MM.1S (cell line): ENCODE data around the gene BID.

ENCODE experiments used
- DNase-seq: peaks from one replicate; pipeline ENCODE4 v3.0.0-alpha.2; 2015
- H2AFZ ChIP-seq: fragments of 300-600 bp; sonication (generic); 2 replicates; pipeline ENCODE4 v1.6.0; 2016; ENCODE audit warnings: antibody characterized with exemption, low read length
- H3F3A ChIP-seq: fragments of 300-600 bp; sonication (generic); 2 replicates; pipeline ENCODE4 v1.6.1; 2016; ENCODE audit warnings: mild to moderate bottlenecking, antibody characterized with exemption, low read length, moderate library complexity, mixed read lengths; ENCODE audit not compliant: insufficient read depth
- H3K27ac ChIP-seq: fragments of 300-600 bp; sonication (generic); 2 replicates; pipeline ENCODE4 v1.5.1; 2016; ENCODE audit warnings: mild to moderate bottlenecking, low read length
- H3K27me3 ChIP-seq: fragments of 300-600 bp; sonication (generic); replicated peaks from 2 replicates; pipeline ENCODE4 v1.6.0; 2016; ENCODE audit warnings: low read length; ENCODE audit not compliant: insufficient read depth
- H3K36me3 ChIP-seq: fragments of 300-600 bp; sonication (generic); replicated peaks from 2 replicates; pipeline ENCODE4 v1.6.1; 2016; ENCODE audit warnings: mild to moderate bottlenecking, low read length, mixed read lengths; ENCODE audit not compliant: insufficient read depth
- H3K4me1 ChIP-seq: fragments of 300-600 bp; sonication (generic); 2 replicates; pipeline ENCODE4 v1.6.1; 2016; ENCODE audit warnings: low read length, mixed read lengths
- H3K4me2 ChIP-seq: fragments of 300-600 bp; sonication (generic); 2 replicates; pipeline ENCODE4 v1.6.0; 2016; ENCODE audit warnings: low read depth, low read length
- H3K4me3 ChIP-seq: fragments of 300-600 bp; sonication (generic); 2 replicates; pipeline ENCODE4 v1.5.1; 2016; ENCODE audit warnings: low read length, mixed read lengths
- H3K79me2 ChIP-seq: fragments of 300-600 bp; sonication (generic); 2 replicates; pipeline ENCODE4 v1.6.1; 2016; ENCODE audit warnings: mixed run types, low read length, mixed read lengths
- H3K9ac ChIP-seq: fragments of 300-600 bp; sonication (generic); 2 replicates; pipeline ENCODE4 v1.6.1; 2016; ENCODE audit warnings: low read length, mixed read lengths
- H3K9me2 ChIP-seq: fragments of 300-600 bp; sonication (generic); replicated peaks from 2 replicates; pipeline ENCODE4 v1.6.1; 2016; ENCODE audit warnings: mild to moderate bottlenecking, low read length, mixed read lengths; ENCODE audit not compliant: insufficient read depth
- H3K9me3 ChIP-seq: fragments of 300-600 bp; sonication (generic); replicated peaks from 2 replicates; pipeline ENCODE4 v1.6.1; 2016; ENCODE audit warnings: mild to moderate bottlenecking, low read length, mixed read lengths; ENCODE audit not compliant: insufficient read depth
- H4K20me1 ChIP-seq: fragments of 300-600 bp; sonication (generic); 2 replicates; pipeline ENCODE4 v1.6.1; 2016; ENCODE audit warnings: mild to moderate bottlenecking, low read length, moderate library complexity, mixed read lengths; ENCODE audit not compliant: insufficient read depth
- CTCF ChIP-seq: fragments of 300-600 bp; sonication (generic); IDR thresholded peaks from 2 replicates; pipeline ENCODE4 v1.5.1; 2016; ENCODE audit warnings: antibody characterized with exemption, low read length, mixed read lengths
- EZH2 ChIP-seq: fragments of 300-600 bp; sonication (generic); optimal IDR thresholded peaks from 2 replicates; pipeline ENCODE3; 2017; ENCODE audit warnings: low read depth, mild to moderate bottlenecking, antibody characterized with exemption, low read length, mixed read lengths
- EZH2phosphoT487 ChIP-seq: fragments of 300-600 bp; sonication (generic); IDR thresholded peaks from 2 replicates; pipeline ENCODE4 v1.6.1; 2018; ENCODE audit warnings: antibody characterized with exemption, low read length

Gene BID

GRCh38 chr22:17792854-17793434 is 18.7 kb upstream of the BID start:
- Histone ChIP-seq H3K27me3 (no peaks in the 10 kb centered on the region), H3K4me2 (no peak overlapping the region), H3K9me2 (no peaks in the 10 kb centered on the region), H3K4me3 (no peak overlapping the region), H3K27ac (no peak overlapping the region), H3K9me3 (no peaks in the 10 kb centered on the region), H2AFZ (no peak overlapping the region), H3K79me2 (no peaks in the 10 kb centered on the region), H3F3A (no peaks in the 10 kb centered on the region), H3K4me1 (peaks cover 3% of the 10 kb centered on the region; the same call in 1 of the 2 replicates), H4K20me1 (no peaks in the 10 kb centered on the region), H3K9ac (no peak overlapping the region), H3K36me3 (no peaks in the 10 kb centered on the region)
- no peak for TF ChIP-seq EZH2
- no peak for TF ChIP-seq EZH2phosphoT487
- no peak for TF ChIP-seq CTCF
- no peak for DNase-seq

- no peak for DNase-seq
- Histone ChIP-seq H3K9me3 (no peaks in the 10 kb centered on the region), H3K36me3 (no peaks in the 10 kb centered on the region), H3K4me2 (no peak overlapping the region), H3K27me3 (no peaks in the 10 kb centered on the region), H3K9me2 (no peaks in the 10 kb centered on the region), H3K4me3 (no peak overlapping the region), H3K9ac (no peak overlapping the region), H3K27ac (no peak overlapping the region), H3K79me2 (no peaks in the 10 kb centered on the region), H2AFZ (no peak overlapping the region), H3F3A (no peaks in the 10 kb centered on the region), H4K20me1 (no peaks in the 10 kb centered on the region), H3K4me1 (no peaks in the 10 kb centered on the region)
- no peak for TF ChIP-seq EZH2phosphoT487
- TF ChIP-seq CTCF: no peak
- TF ChIP-seq EZH2: no peak
These were observed 18.0 kb upstream of the BID start for GRCh38 chr22:17792299-17792698.

- Histone ChIP-seq H3K27ac (no peak overlapping the region), H3K9me2 (no peaks in the 10 kb centered on the region), H3K9me3 (no peaks in the 10 kb centered on the region), H3F3A (no peaks in the 10 kb centered on the region), H3K9ac (no peak overlapping the region), H3K27me3 (no peaks in the 10 kb centered on the region), H3K4me2 (no peak overlapping the region), H3K4me3 (no peak overlapping the region), H3K4me1 (no peaks in the 10 kb centered on the region), H3K79me2 (no peaks in the 10 kb centered on the region), H3K36me3 (no peaks in the 10 kb centered on the region), H2AFZ (no peak overlapping the region), H4K20me1 (no peaks in the 10 kb centered on the region)
- no peak for DNase-seq
- TF ChIP-seq EZH2phosphoT487 (no peak), EZH2 (no peak), CTCF (no peak)
These were observed 16.9 kb upstream of the BID start for GRCh38 chr22:17791196-17791595.
